GM21737 (cell line): Measurements from ENCODE around the gene SINHCAF.
"Not testable (repeated sequence)": the region's sequence is repeated elsewhere in the genome, so short reads cannot be mapped to it uniquely, and the experiment has no call there.

Experiments used
- ATAC-seq: cut with Tn5 transposase; IDR thresholded peaks from one replicate; pipeline ENCODE4 v1.9.1; 2021; ENCODE audit warnings: mild to moderate bottlenecking, moderate library complexity; ENCODE audit not compliant: unreplicated experiment

SINHCAF gene

GRCh38 chr12:31325877-31326631 is at the start of gene SINHCAF:
Gene SINHCAF, minus strand, starts transcription at chr12:31326150. Its CDS starts 27,946 bp downstream, at chr12:31298204.
- peak; percentile 53 for ATAC-seq

- ATAC-seq: not testable (repeated sequence)
Observed at GRCh38 chr12:31375422-31375821, 49.5 kb upstream of the SINHCAF start.

- ATAC-seq: no peak
Observed at GRCh38 chr12:31371256-31371620, 45.3 kb upstream of the SINHCAF start.

- ATAC-seq: no peak
Observed at GRCh38 chr12:31370531-31371255, 44.7 kb upstream of the SINHCAF start.

GRCh38 chr12:31369712-31370521 is 44.0 kb upstream of the SINHCAF start:
- ATAC-seq: no peak

- no peak for ATAC-seq
Observed at GRCh38 chr12:31368666-31369361, 42.9 kb upstream of the SINHCAF start.

GRCh38 chr12:31366104-31366621 is 40.2 kb upstream of the SINHCAF start:
- ATAC-seq: no peak

- ATAC-seq: no peak
Observed at GRCh38 chr12:31363831-31364230, 37.9 kb upstream of the SINHCAF start.

GRCh38 chr12:31363416-31363809 is 37.5 kb upstream of the SINHCAF start:
- no peak for ATAC-seq

GRCh38 chr12:31362759-31363415 is 36.9 kb upstream of the SINHCAF start:
- peak; percentile 83 for ATAC-seq

- peak; percentile 44 for ATAC-seq
Observed at GRCh38 chr12:31362115-31362758, 36.3 kb upstream of the SINHCAF start.

- no peak for ATAC-seq
Observed at GRCh38 chr12:31361730-31362114, 35.8 kb upstream of the SINHCAF start.

- no peak for ATAC-seq
Observed at GRCh38 chr12:31355747-31356107, 29.8 kb upstream of the SINHCAF start.

- ATAC-seq: no peak
Observed at GRCh38 chr12:31353750-31354708, 28.1 kb upstream of the SINHCAF start.

- no peak for ATAC-seq
Observed at GRCh38 chr12:31346267-31346666, 20.3 kb upstream of the SINHCAF start.

GRCh38 chr12:31343139-31343538 is 17.2 kb upstream of the SINHCAF start:
- ATAC-seq: no peak

- no peak for ATAC-seq
Observed at GRCh38 chr12:31342286-31342685, 16.3 kb upstream of the SINHCAF start.

GRCh38 chr12:31339831-31340622 is 14.1 kb upstream of the SINHCAF start:
- ATAC-seq: no peak
